HG03469 (cell line): Measurements from ENCODE around the gene TOB1.

Experiments used
- ATAC-seq: cut with Tn5 transposase; IDR thresholded peaks from one replicate; pipeline ENCODE4 v1.9.1; 2021; ENCODE audit warnings: mild to moderate bottlenecking, moderate library complexity, moderate number of reproducible peaks; ENCODE audit not compliant: unreplicated experiment

TOB1 gene

GRCh38 chr17:50848711-50849110, 17.4 kb downstream of the TOB1 start:
- no peak for ATAC-seq

- ATAC-seq: no peak
Observed at GRCh38 chr17:50848039-50848438, 18.1 kb downstream of the TOB1 start.

- ATAC-seq: no peak
Observed at GRCh38 chr17:50847566-50847965, 18.6 kb downstream of the TOB1 start.

- ATAC-seq: no peak
Observed at GRCh38 chr17:50845240-50846147, 20.7 kb downstream of the TOB1 start.

GRCh38 chr17:50844117-50844700, 21.9 kb downstream of the TOB1 start:
- ATAC-seq: no peak

- ATAC-seq: no peak
Observed at GRCh38 chr17:50843150-50843905, 22.8 kb downstream of the TOB1 start.

- ATAC-seq: no peak
Observed at GRCh38 chr17:50842506-50843149, 23.5 kb downstream of the TOB1 start.

- ATAC-seq: no peak
Observed at GRCh38 chr17:50841949-50842354, 24.2 kb downstream of the TOB1 start.

GRCh38 chr17:50841277-50841948, 24.7 kb downstream of the TOB1 start:
- ATAC-seq: no peak

GRCh38 chr17:50840311-50840851, 25.8 kb downstream of the TOB1 start:
- no peak for ATAC-seq

GRCh38 chr17:50839591-50840310, 26.4 kb downstream of the TOB1 start:
- ATAC-seq: no peak

GRCh38 chr17:50837980-50838954, 27.9 kb downstream of the TOB1 start:
- no peak for ATAC-seq

- no peak for ATAC-seq
Observed at GRCh38 chr17:50837286-50837979, 28.7 kb downstream of the TOB1 start.

- no peak for ATAC-seq
Observed at GRCh38 chr17:50836826-50837225, 29.3 kb downstream of the TOB1 start.

GRCh38 chr17:50835301-50836234, 30.6 kb downstream of the TOB1 start, which contains the start of gene WFIKKN2:
Gene WFIKKN2 (plus strand): TSS chr17:50835586. CDS start chr17:50835938, 352 bp downstream.
- ATAC-seq: no peak

- ATAC-seq: no peak
Observed at GRCh38 chr17:50834429-50835300, 31.5 kb downstream of the TOB1 start.
